CD4-positive, alpha-beta T cell treated with Interferon alpha-2 for 1 hour (primary cell): ENCODE results near the gene OBP2A.
A peak's percentile ranks its signal among the peaks of the same experiment; 100 is the strongest.
"Not testable (repeated sequence)": the region's sequence is repeated elsewhere in the genome, so short reads cannot be mapped to it uniquely, and the experiment has no call there.

Source experiments
- DNase-seq, 2 donors: peaks; one replicate each; pipeline ENCODE4 v3.0.0-alpha.2; 2020 to 2022

OBP2A gene, protein sequence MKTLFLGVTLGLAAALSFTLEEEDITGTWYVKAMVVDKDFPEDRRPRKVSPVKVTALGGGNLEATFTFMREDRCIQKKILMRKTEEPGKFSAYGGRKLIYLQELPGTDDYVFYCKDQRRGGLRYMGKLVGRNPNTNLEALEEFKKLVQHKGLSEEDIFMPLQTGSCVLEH

GRCh38 chr9:135545646-135546176 is at the start of gene OBP2A:
OBP2A (plus strand) TSS chr9:135546126; CDS start chr9:135546181, 55 bp downstream.
- DNase-seq: not testable (repeated sequence)

DNA sequence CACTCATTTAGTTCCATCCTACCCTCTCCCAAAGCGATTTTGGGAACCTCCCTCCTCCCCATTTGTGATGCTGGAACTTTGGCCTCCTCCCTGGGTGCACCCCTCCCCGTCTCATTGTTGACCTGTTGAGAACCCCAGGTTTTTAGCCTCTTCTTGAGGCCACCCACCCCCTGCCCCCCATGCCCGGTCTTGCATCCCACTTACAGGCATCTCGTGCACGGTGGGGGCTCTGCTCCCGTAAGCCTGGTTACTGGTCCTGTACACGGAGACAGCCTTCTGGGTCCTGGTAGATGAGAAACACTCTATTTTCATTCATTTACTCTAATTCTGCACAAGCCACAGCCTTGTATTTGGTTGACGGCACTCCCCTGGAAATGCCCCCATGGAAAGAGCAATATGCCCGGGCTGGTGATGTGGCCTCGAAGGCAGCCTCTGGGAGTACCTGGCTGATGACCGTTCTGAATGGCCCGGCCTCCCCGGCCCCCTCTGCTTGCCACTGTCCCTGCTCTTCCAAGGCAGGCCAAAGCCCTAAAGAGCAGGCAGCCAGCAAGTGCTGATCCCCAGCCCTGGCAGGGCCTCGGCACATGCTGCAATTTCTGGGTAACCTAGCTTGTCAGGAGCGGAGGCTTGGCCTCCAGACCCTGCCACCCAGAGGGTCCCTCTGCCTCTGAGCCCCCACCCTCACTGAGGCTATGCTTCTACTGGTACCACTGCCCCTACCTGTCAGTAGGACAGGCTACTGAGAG is 47.4 kb upstream of the OBP2A start:
- no peak for DNase-seq

DNA sequence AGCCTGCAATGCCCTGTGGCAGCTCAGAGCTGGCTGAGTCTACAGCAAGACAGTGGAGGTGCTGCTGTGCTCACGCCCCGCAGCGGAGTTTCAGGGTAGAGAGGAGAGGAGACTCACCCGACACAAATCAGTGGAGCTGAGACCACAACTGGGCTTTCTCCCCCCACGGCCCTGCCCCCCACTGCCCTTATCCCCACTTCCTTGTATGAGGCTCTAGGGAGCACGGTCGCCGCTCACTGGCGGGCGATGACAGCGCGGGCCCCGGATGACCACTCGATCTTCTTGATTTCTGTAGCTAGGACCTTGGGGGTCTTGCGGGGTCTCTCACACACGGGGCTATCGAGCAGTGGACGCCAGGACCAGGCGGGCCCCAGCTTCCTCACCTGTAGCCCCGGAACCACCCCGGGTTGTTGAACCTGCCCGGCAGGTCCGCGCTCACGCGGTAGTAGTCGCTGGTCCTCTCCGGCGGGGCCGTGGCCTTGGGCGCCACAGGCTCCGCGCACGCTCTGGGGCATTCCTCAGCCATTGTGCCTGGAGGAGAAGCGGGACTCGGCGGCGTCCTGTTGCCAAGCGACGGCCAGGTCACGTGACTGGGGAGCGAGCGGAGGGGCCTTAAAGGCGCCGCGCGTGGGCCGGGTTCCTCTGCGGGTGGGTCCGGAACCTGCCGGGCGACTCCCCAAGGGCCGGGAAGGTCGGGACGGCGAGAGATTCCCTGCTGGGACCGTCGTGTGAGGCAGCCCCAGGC is 46.4 kb upstream of the OBP2A start:
- DNase-seq: peak; percentile 88 to 90

GRCh38 chr9:135500071-135500524 is 45.8 kb upstream of the OBP2A start:
- no peak for DNase-seq

DNA sequence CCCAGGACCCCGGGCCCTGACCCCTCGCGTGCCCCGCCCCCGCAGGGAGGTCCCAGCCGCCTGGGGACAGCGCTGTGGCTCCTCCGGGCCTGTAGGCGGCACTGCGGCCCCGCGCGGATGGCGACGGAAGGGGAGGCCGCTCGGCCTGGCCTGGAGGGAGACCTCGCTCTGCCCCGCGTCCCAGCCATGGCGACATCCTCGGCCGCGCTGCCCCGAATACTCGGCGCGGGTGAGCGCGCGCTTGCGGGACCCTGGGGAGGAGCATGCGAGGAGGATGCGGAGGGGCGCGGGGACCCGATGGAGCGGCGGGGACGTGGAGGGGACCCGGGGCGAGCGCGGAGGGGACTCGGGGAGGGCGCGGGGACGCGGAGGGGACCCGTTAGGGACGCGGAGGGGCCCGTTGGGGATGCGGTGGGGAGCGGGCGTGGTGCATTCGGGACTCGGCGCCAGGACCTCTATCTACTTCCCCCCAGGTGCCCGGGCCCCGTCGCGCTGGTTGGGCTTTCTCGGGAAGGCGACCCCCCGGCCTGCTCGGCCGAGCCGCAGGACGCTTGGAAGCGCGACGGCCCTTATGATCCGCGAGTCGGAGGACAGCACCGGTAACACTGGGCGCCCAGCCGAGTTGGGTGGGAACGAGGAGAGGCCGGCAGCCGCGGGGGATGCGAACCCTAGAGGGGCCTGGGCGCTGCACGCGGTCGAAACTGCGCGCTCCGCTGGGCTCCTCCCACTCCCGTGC is 45.2 kb upstream of the OBP2A start, which contains the start of gene MRPS2:
MRPS2 (plus strand) TSS at position 158 of the 736 bp plus-strand sequence; CDS start at position 187, 29 bp downstream.
- peak; percentile 85 to 90 for DNase-seq

DNA sequence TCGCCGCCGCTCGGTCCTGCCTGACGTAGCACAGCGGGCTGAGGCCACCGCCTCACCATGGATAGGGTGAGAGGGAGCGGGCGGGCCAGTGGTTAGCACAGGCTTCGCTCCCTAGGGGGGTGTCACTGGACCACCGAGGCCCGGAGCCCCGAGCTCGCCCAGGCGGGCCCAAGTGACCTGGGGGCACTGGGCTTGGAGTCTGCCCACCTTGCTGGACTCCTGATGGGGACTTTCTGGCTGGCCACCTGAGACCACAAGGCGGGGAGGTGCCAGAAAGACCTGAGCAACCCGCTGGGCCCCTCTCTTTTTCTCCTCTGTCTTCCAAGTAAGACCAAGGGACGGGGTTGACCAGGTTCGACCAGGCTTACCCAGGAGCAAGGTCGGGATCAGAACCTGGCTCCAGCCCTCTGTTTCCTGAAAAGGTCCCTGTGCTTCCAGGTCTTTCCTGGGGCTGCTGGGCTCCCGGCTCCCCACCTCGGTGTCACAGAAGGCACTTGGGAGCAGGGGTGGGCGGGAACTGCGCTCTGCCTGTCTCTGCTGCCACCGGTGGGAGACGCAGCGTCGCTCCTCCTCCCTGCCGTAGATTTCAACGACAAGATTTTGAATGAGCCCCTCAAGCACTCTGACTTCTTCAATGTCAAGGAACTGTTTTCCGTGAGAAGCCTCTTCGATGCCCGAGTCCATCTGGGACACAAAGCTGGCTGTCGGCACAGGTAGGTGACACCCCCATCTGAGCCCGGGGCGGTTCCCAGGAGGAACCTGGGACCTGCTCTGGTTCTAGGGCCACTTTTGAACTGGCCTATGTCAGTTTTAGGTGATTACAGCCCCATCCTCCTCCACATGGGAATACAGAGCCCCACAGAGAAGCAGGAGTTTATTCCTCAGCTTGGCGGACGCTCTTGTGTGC is 44.4 kb upstream of the OBP2A start:
- peak; percentile 23 to 47 for DNase-seq

- DNase-seq: no peak
Measured at GRCh38 chr9:135502168-135502872, 43.6 kb upstream of the OBP2A start.

GRCh38 chr9:135502873-135503321 is 43.0 kb upstream of the OBP2A start:
- DNase-seq: no peak

- DNase-seq: no peak
Measured at GRCh38 chr9:135503371-135504261, 42.3 kb upstream of the OBP2A start.

GRCh38 chr9:135504262-135505243 is 41.4 kb upstream of the OBP2A start:
- peak; percentile 46 to 58 for DNase-seq

- no peak for DNase-seq
Measured at GRCh38 chr9:135505406-135506187, 40.3 kb upstream of the OBP2A start.

GRCh38 chr9:135506327-135507103 is 39.4 kb upstream of the OBP2A start:
- DNase-seq: no peak

DNA sequence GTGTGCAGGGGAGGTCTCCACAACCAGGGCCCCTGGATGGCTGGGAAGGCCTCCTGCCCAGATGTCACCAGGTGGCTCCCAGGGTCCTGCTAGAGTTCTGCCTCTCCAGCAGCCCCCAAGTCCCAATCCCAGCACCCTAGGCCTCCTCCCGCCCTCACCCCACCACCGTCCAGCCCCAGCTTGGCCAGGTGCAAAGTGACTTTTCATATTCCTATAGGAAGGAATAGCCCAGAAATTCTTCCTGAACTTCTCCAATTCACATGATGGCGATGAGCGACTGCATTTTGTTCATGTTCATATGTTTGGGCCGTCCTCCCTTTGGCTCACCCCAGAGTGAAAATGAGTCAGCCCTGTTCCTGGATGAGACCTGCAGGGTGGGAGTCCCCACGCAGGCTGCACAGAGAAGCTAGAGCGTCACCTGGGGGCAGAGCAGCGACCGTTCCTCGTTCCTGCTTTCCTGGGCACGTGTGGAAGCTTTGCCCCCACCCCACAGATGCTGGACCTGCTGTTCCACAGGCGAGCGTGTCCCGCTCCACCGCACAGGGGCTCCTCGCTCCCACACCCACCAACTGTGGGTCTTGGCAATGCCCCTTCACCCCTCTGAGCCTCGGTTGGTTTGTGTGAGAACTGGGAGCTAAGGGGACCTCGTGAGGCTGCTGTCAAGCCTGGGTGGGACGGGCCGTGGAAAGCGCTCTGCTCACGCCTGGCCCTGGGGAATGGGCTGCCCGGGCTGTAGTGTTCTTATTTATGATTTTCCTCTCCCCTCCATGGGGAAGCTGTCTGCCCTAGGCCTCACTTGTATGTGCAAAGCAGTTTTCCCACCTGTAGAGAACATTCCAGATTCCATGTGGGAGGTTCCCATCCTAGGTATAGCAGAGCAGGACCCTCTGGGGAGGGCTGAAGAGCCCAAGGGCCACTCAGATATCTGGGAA is 38.6 kb upstream of the OBP2A start:
- DNase-seq: no peak

GRCh38 chr9:135508211-135508820 is 37.6 kb upstream of the OBP2A start:
- no peak for DNase-seq

DNA sequence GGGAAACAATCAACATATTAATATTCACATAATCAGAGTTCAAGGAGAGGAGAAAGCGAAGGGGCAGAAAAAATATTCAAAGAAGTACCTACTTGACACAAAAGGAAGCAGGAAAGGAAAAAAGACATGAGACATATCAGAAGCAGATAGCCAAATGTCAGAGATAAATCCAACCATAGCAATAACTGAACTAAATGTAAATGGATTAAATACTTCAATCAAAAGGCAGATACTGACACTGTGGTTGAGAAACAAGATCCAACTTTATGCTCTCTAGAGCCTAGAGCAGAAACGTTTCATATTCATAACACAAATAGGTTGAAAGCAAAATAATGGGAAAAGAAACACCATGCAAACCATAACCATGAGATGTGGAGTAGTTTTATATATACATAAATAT is 36.5 kb upstream of the OBP2A start:
- no peak for DNase-seq
